Spleen (tissue), 3 donors: ENCODE measurements around the gene WDFY1.

Experiments
- POLR2A ChIP-seq, 3 donors: fragments of 450-650 bp; IDR thresholded peaks; one replicate each; pipeline ENCODE4 v1.5.1; 2017; ENCODE audit warnings: antibody characterized with exemption in 3 of 3, mild to moderate bottlenecking in 1 of 3
- POLR2AphosphoS5 ChIP-seq, 3 donors: sonication (generic); formaldehyde crosslinking; IDR thresholded peaks; one replicate each; pipeline ENCODE4 v1.5.1; 2017; ENCODE audit warnings: antibody characterized with exemption in 3 of 3

DNA sequence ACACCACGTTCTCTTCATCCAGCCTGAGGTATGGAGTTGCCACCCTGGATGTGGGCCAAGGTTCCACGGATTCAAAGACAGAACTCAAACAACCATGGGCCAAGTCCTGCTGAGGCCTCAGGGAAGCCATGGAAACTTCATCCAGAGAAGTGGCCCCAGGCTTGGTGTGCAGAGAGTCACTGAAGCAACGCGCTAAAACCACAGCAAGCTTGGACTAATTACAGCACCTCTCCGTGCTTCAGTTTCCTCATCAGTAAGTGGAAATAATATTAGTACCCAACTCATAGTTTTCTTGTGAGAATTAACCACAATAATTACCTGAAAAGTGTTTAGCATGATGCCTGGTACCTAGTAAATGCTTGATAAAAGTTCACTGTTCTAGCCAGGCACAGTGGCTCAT lies 88.6 kb downstream of the WDFY1 start:
- no peak for TF ChIP-seq POLR2A (IDR thresholded peaks at IDR 0.05)
- TF ChIP-seq POLR2AphosphoS5 (IDR thresholded peaks at IDR 0.05) = no peak
